ENCODE measurements around the gene NPTN. TPM values are rescaled to one million over a fixed set of nuclear protein-coding genes. Genes with fewer than 3 reads are reported as not detected.

Gene NPTN
- polyA plus RNA-seq, 3 donors = 86.5 to 137 (median 88.0) TPM

- Histone ChIP-seq H2AFZ (ENCODE audit: insufficient read depth, low read depth, low read length, poor library complexity, severe bottlenecking) (no peak overlapping the region), H3K79me2 (ENCODE audit: insufficient read depth, low read length) (peaks cover 100% of the 10 kb centered on the region), H3K9ac (ENCODE audit: insufficient read depth, low read length, poor library complexity, severe bottlenecking) (no peak overlapping the region), H3K27me3 (ENCODE audit: control insufficient read depth in 2 of 2, insufficient read depth in 2 of 2, low read length in 2 of 2) (no peaks in the 10 kb centered on the region), H4K20me1 (ENCODE audit: insufficient read depth, low read length) (peaks cover 100% of the 10 kb centered on the region), H3K4me2 (replicated peaks; ENCODE audit: extremely low read depth, low read length, poor library complexity, severe bottlenecking) (no peak overlapping the region), H3K27ac (ENCODE audit: low read depth in 1 of 2, low read length in 2 of 2) (no peak overlapping the region), H3K4me3 (replicated peaks in 1 of 3; ENCODE audit: low read depth in 2 of 3, low read length in 3 of 3) (no peak overlapping the region), H3K4me1 (ENCODE audit: control insufficient read depth in 1 of 2, insufficient read depth in 2 of 2, low read length in 2 of 2) (peaks cover 13 to 27% of the 10 kb centered on the region in 2 donors), H3K36me3 (replicated peaks in 1 of 2; ENCODE audit: control insufficient read depth in 1 of 2, insufficient read depth in 2 of 2, low read length in 2 of 2) (peaks cover 0 to 12% of the 10 kb centered on the region in 2 donors), H3K9me3 (replicated peaks in 1 of 2; ENCODE audit: control insufficient read depth in 1 of 2, insufficient read depth in 1 of 2, low read length in 2 of 2) (no peaks in the 10 kb centered on the region)
- intact Hi-C loops (cut with micrococcal nuclease) = no loop called here
- WGBS (ENCODE audit: insufficient coverage) = no CpG with 5 or more reads among the region's 2 CpGs
- peaks cover 7 to 22% of the 10 kb centered on the region in 2 donors for H3K36me3 Mint-ChIP-seq
- TF ChIP-seq CTCF (IDR thresholded peaks at IDR 0.05) = no peak
- peaks cover 0 to under 1% (median 0%) of the 10 kb centered on the region in 7 donors for H3K9me3 Mint-ChIP-seq
- no peak for DNase-seq
- peak overlapping the region in 5 of 7 donors; percentile 11 to 50 (median 34) for H3K27ac Mint-ChIP-seq
- H3K4me1 Mint-ChIP-seq = peaks cover 59% of the 10 kb centered on the region
- H3K27me3 Mint-ChIP-seq (ENCODE audit: low read depth in 3 of 3) = no peaks in the 10 kb centered on the region
- no peak overlapping the region for H3K4me3 Mint-ChIP-seq
Measured at GRCh38 chr15:73608941-73609340, 24.2 kb downstream of the NPTN start.

DNA sequence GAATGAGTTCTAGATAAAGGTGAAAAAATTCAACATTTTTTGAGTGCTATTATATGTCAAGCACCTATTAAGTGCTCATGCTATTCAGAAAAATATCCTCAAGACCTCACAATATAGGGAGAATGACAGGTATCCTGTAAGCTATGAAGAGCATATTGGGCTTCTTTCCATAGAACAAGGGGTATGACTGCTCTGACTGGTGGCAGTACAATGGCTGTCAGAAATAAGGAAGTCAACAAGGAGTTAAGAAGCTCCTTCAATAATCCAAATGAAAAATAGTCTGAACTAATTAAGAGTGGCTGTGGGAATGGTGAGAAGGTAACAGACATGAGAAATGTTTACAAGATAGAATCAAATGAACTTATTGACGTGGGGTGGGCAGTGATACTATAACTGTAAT lies 24.7 kb downstream of the NPTN start:
- peaks cover 13 to 32% of the 10 kb centered on the region in 2 donors for H3K4me1 ChIP-seq (ENCODE audit: control insufficient read depth in 1 of 2, insufficient read depth in 2 of 2, low read length in 2 of 2)
- H3K79me2 ChIP-seq (ENCODE audit: insufficient read depth, low read length) = peaks cover 100% of the 10 kb centered on the region
- no peak overlapping the region for H3K4me3 ChIP-seq (replicated peaks in 1 of 3; ENCODE audit: low read depth in 2 of 3, low read length in 3 of 3)
- no peak overlapping the region for H3K4me2 ChIP-seq (replicated peaks; ENCODE audit: extremely low read depth, low read length, poor library complexity, severe bottlenecking)
- H3K9ac ChIP-seq (ENCODE audit: insufficient read depth, low read length, poor library complexity, severe bottlenecking) = no peak overlapping the region
- Mint-ChIP-seq H3K4me1 (peaks cover 59% of the 10 kb centered on the region), H3K9me3 (no peaks in the 10 kb centered on the region), H3K4me3 (no peak overlapping the region), H3K27ac (peak overlapping the region in 5 of 7 donors; percentile 18 to 50 (median 36)), H3K36me3 (peaks cover 8 to 23% of the 10 kb centered on the region in 2 donors), H3K27me3 (ENCODE audit: low read depth in 3 of 3) (no peaks in the 10 kb centered on the region)
- no peak for TF ChIP-seq CTCF (IDR thresholded peaks at IDR 0.05)
- WGBS (ENCODE audit: insufficient coverage) = 100% methylated on average over 1 of the region's 1 CpG
- peaks cover 0 to 15% of the 10 kb centered on the region in 2 donors for H3K36me3 ChIP-seq (replicated peaks in 1 of 2; ENCODE audit: control insufficient read depth in 1 of 2, insufficient read depth in 2 of 2, low read length in 2 of 2)
- intact Hi-C loops (cut with micrococcal nuclease) = no loop called here
- no peak overlapping the region for H3K27ac ChIP-seq (ENCODE audit: low read depth in 1 of 2, low read length in 2 of 2)
- H2AFZ ChIP-seq (ENCODE audit: insufficient read depth, low read depth, low read length, poor library complexity, severe bottlenecking) = no peak overlapping the region
- H3K27me3 ChIP-seq (ENCODE audit: control insufficient read depth in 2 of 2, insufficient read depth in 2 of 2, low read length in 2 of 2) = no peaks in the 10 kb centered on the region
- DNase-seq = no peak
- H4K20me1 ChIP-seq (ENCODE audit: insufficient read depth, low read length) = peaks cover 100% of the 10 kb centered on the region
- no peaks in the 10 kb centered on the region for H3K9me3 ChIP-seq (replicated peaks in 1 of 2; ENCODE audit: control insufficient read depth in 1 of 2, insufficient read depth in 1 of 2, low read length in 2 of 2)

Data from CD14-positive monocyte (primary cell).